GM18907 (cell line): ENCODE measurements around the gene RNASE11.

Experiments
- ATAC-seq: cut with Tn5 transposase; IDR thresholded peaks from one replicate; pipeline ENCODE4 v1.9.1; 2021; ENCODE audit warnings: mild to moderate bottlenecking, moderate library complexity; ENCODE audit not compliant: unreplicated experiment

Gene RNASE11

GRCh38 chr14:20546877-20547276, 40.9 kb downstream of the RNASE11 start:
- no peak for ATAC-seq

- no peak for ATAC-seq
These were observed 47.9 kb downstream of the RNASE11 start for GRCh38 chr14:20539906-20540305.
